ENCODE measurements around the gene RAB11FIP4.
"Not testable (repeated sequence)": the region's sequence is repeated elsewhere in the genome, so short reads cannot be mapped to it uniquely, and the experiment has no call there.

RAB11FIP4 gene

GRCh38 chr17:31442276-31442675 is 50.8 kb downstream of the RAB11FIP4 start:
- Histone ChIP-seq H3K9me3 (ENCODE audit: control insufficient read depth, low read length) (no peaks in the 10 kb centered on the region), H3K4me3 (ENCODE audit: insufficient read depth, low read depth, low read length, poor library complexity, severe bottlenecking) (no peak overlapping the region), H3K4me1 (ENCODE audit: control insufficient read depth, insufficient read depth, low read length, poor library complexity, severe bottlenecking) (no peaks in the 10 kb centered on the region), H3K27me3 (replicated peaks; ENCODE audit: control insufficient read depth, insufficient read depth, low read length, poor library complexity, severe bottlenecking) (no peaks in the 10 kb centered on the region), H3K27ac (ENCODE audit: insufficient read depth, low read length, poor library complexity, severe bottlenecking) (no peak overlapping the region), H3K36me3 (ENCODE audit: control insufficient read depth, insufficient read depth, low read length) (no peaks in the 10 kb centered on the region)
- DNase-seq = no peak

- not testable (repeated sequence) for H3K27ac ChIP-seq (ENCODE audit: insufficient read depth, low read length, poor library complexity, severe bottlenecking); H3K36me3 ChIP-seq (ENCODE audit: control insufficient read depth, insufficient read depth, low read length); H3K27me3 ChIP-seq (replicated peaks; ENCODE audit: control insufficient read depth, insufficient read depth, low read length, poor library complexity, severe bottlenecking); DNase-seq; H3K4me3 ChIP-seq (ENCODE audit: insufficient read depth, low read depth, low read length, poor library complexity, severe bottlenecking); H3K4me1 ChIP-seq (ENCODE audit: control insufficient read depth, insufficient read depth, low read length, poor library complexity, severe bottlenecking); H3K9me3 ChIP-seq (ENCODE audit: control insufficient read depth, low read length)
These were observed 51.4 kb downstream of the RAB11FIP4 start for GRCh38 chr17:31442856-31443255.

DNA sequence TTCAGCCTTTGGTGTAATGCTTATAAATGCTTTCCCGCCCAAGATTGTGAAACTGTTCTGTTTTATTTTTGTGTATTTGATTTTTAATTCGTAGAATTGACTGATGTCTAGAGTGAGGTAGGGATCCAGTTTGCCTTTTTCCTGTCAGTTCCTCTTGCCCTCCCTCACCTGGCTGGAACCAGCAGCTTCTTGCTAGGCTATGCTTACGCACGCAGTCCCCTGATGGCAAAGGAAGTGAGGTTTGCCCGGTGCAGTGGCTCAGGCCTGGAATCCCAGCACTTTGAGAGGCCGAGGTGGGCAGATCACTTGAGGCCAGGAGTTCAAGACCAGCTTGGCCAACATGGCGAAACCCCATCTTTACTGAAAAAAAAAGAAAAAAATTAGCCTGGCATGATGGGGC is 51.9 kb downstream of the RAB11FIP4 start:
- Histone ChIP-seq H3K36me3 (ENCODE audit: control insufficient read depth, insufficient read depth, low read length) (no peaks in the 10 kb centered on the region), H3K9me3 (ENCODE audit: control insufficient read depth, low read length) (no peaks in the 10 kb centered on the region), H3K27ac (ENCODE audit: insufficient read depth, low read length, poor library complexity, severe bottlenecking) (no peak overlapping the region), H3K4me3 (ENCODE audit: insufficient read depth, low read depth, low read length, poor library complexity, severe bottlenecking) (no peak overlapping the region), H3K4me1 (ENCODE audit: control insufficient read depth, insufficient read depth, low read length, poor library complexity, severe bottlenecking) (no peaks in the 10 kb centered on the region), H3K27me3 (replicated peaks; ENCODE audit: control insufficient read depth, insufficient read depth, low read length, poor library complexity, severe bottlenecking) (no peaks in the 10 kb centered on the region)
- no peak for DNase-seq

DNA sequence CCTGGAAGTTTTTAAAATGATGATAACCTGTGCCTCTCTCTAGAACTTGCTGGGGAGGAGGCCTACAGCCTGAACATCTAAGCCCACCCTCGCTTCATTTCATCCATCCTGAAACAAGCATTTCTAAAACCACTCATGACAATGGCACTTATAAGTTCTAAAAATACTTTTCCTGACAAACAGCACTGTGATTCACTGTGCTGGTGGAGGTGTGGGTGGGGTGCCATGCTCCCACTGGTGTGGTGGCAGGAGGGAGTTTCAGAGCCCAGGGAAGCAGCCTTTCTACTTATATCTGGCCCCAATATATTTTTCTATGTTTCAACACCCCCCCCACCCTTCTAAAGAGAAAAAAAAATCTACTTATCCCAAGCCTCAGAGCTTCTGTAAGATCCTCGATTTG is 52.6 kb downstream of the RAB11FIP4 start:
- no peak overlapping the region for H3K27ac ChIP-seq (ENCODE audit: insufficient read depth, low read length, poor library complexity, severe bottlenecking)
- no peaks in the 10 kb centered on the region for H3K9me3 ChIP-seq (ENCODE audit: control insufficient read depth, low read length)
- H3K4me3 ChIP-seq (ENCODE audit: insufficient read depth, low read depth, low read length, poor library complexity, severe bottlenecking) = no peak overlapping the region
- no peaks in the 10 kb centered on the region for H3K27me3 ChIP-seq (replicated peaks; ENCODE audit: control insufficient read depth, insufficient read depth, low read length, poor library complexity, severe bottlenecking)
- no peaks in the 10 kb centered on the region for H3K4me1 ChIP-seq (ENCODE audit: control insufficient read depth, insufficient read depth, low read length, poor library complexity, severe bottlenecking)
- H3K36me3 ChIP-seq (ENCODE audit: control insufficient read depth, insufficient read depth, low read length) = no peaks in the 10 kb centered on the region
- no peak for DNase-seq

DNA sequence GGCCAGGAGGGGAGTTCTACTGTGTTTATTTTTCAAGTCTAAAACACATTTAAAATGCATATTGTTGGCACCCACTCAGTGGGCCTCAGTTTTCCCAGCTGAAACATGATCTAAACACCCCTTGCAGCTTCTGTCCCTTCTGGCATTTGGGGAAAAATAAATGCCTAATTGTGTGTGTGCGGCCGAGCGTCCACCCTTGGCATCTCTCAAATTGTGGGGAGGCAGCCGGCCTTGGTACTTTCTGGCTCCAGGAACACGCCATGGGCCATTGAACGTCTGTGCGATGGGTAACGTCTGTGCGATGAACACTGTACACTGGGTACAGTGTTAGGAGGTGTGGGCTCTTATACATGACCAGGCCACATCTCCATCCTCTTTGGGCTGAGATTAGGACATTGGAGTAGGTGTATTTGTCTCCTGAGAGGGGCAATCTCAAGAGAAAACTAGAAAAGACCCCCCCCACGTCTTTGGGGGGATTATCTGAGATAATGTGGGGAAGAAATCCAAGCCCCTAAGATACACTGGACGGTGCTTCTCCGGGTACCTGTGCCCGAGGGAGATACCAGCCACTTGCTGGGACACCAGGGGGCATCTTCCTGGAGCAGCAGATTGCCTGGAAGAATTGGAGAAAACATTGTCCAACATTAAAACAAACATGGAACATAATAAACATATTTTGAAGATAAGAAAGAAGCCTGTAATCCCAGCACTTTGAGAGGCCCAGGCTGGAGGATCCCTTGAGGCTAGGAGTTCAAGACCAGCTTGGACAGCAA is 54.9 kb downstream of the RAB11FIP4 start:
- H3K4me3 ChIP-seq (ENCODE audit: insufficient read depth, low read depth, low read length, poor library complexity, severe bottlenecking) = no peak overlapping the region
- no peaks in the 10 kb centered on the region for H3K9me3 ChIP-seq (ENCODE audit: control insufficient read depth, low read length)
- H3K27ac ChIP-seq (ENCODE audit: insufficient read depth, low read length, poor library complexity, severe bottlenecking) = no peak overlapping the region
- H3K27me3 ChIP-seq (replicated peaks; ENCODE audit: control insufficient read depth, insufficient read depth, low read length, poor library complexity, severe bottlenecking) = no peaks in the 10 kb centered on the region
- no peak for DNase-seq
- H3K36me3 ChIP-seq (ENCODE audit: control insufficient read depth, insufficient read depth, low read length) = no peaks in the 10 kb centered on the region
- no peaks in the 10 kb centered on the region for H3K4me1 ChIP-seq (ENCODE audit: control insufficient read depth, insufficient read depth, low read length, poor library complexity, severe bottlenecking)

- H3K9me3 ChIP-seq (ENCODE audit: control insufficient read depth, low read length) = no peaks in the 10 kb centered on the region
- DNase-seq = no peak
These were observed 57.1 kb downstream of the RAB11FIP4 start for GRCh38 chr17:31448467-31449077.

DNA sequence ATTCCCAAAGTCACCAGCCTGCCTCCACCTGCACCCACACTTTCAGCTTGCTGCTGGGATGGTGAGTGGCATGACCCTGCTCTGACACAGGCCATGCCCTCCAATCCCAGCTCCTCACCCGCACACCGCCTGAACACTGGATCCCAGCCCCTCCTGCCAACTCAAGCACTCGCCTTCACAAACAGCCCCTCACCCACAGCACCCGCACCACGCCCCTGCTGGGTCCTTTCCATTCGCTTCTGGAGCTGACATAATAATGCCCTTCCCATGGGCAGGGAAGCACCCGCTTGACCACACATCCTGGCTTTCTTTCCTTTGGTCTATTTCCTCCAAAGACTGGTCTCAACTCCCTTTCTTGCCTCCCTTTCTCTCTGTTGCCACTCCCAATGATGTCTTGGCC is 57.6 kb downstream of the RAB11FIP4 start:
- Histone ChIP-seq H3K4me1 (ENCODE audit: control insufficient read depth, insufficient read depth, low read length, poor library complexity, severe bottlenecking) (no peaks in the 10 kb centered on the region), H3K9me3 (ENCODE audit: control insufficient read depth, low read length) (no peaks in the 10 kb centered on the region), H3K27ac (ENCODE audit: insufficient read depth, low read length, poor library complexity, severe bottlenecking) (no peak overlapping the region), H3K4me3 (ENCODE audit: insufficient read depth, low read depth, low read length, poor library complexity, severe bottlenecking) (no peak overlapping the region), H3K36me3 (ENCODE audit: control insufficient read depth, insufficient read depth, low read length) (no peaks in the 10 kb centered on the region), H3K27me3 (replicated peaks; ENCODE audit: control insufficient read depth, insufficient read depth, low read length, poor library complexity, severe bottlenecking) (no peaks in the 10 kb centered on the region)
- no peak for DNase-seq

More at GRCh38 chr17:31448467-31449077, 57.1 kb downstream of the RAB11FIP4 start:
- Histone ChIP-seq H3K36me3 (ENCODE audit: control insufficient read depth, insufficient read depth, low read length) (no peaks in the 10 kb centered on the region), H3K4me3 (ENCODE audit: insufficient read depth, low read depth, low read length, poor library complexity, severe bottlenecking) (no peak overlapping the region), H3K27me3 (replicated peaks; ENCODE audit: control insufficient read depth, insufficient read depth, low read length, poor library complexity, severe bottlenecking) (no peaks in the 10 kb centered on the region), H3K4me1 (ENCODE audit: control insufficient read depth, insufficient read depth, low read length, poor library complexity, severe bottlenecking) (no peaks in the 10 kb centered on the region), H3K27ac (ENCODE audit: insufficient read depth, low read length, poor library complexity, severe bottlenecking) (no peak overlapping the region)

DNA sequence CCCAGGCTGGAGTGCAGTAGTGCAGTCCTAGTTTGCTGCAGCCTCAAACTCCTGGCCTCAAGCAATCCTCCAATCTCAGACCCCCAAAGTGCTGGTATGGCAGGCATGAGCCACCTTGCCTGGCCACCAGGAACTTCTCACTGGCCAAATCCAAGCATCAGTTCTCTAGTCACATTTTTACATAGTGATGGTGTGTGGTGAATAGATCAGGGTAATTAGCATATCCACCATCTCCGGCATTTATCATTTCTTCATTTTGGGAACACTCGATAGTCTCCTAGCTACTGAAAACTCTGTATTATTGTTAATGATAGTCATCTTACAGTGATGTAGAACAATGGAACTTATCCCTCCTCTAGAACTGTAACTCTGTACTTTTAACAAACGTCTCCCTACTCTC is 58.3 kb downstream of the RAB11FIP4 start:
- Histone ChIP-seq H3K36me3 (ENCODE audit: control insufficient read depth, insufficient read depth, low read length) (no peaks in the 10 kb centered on the region), H3K4me1 (ENCODE audit: control insufficient read depth, insufficient read depth, low read length, poor library complexity, severe bottlenecking) (no peaks in the 10 kb centered on the region), H3K27me3 (replicated peaks; ENCODE audit: control insufficient read depth, insufficient read depth, low read length, poor library complexity, severe bottlenecking) (no peaks in the 10 kb centered on the region), H3K27ac (ENCODE audit: insufficient read depth, low read length, poor library complexity, severe bottlenecking) (no peak overlapping the region), H3K9me3 (ENCODE audit: control insufficient read depth, low read length) (no peaks in the 10 kb centered on the region), H3K4me3 (ENCODE audit: insufficient read depth, low read depth, low read length, poor library complexity, severe bottlenecking) (no peak overlapping the region)
- DNase-seq = no peak

DNA sequence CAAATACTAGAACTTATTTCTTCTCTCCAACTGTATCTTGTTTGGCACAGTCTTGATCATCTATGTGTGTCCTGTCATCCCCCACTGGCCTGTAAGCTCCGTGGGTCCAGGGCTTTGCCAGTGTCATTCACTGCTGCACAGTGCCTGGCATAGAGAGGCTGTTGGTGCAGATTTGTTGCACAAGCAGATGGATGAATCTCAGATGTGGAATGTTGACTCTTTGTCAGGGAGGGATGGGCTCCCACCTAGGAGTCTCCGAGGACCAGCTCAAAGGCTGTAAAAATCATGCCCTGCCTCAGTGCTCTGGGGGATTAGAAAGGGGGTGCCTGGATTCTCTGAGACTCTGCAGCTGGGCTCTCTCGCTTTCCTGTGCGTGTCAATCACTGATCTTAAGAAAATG is 60.6 kb downstream of the RAB11FIP4 start:
- Histone ChIP-seq H3K4me3 (ENCODE audit: insufficient read depth, low read depth, low read length, poor library complexity, severe bottlenecking) (no peak overlapping the region), H3K27me3 (replicated peaks; ENCODE audit: control insufficient read depth, insufficient read depth, low read length, poor library complexity, severe bottlenecking) (no peaks in the 10 kb centered on the region), H3K4me1 (ENCODE audit: control insufficient read depth, insufficient read depth, low read length, poor library complexity, severe bottlenecking) (no peaks in the 10 kb centered on the region), H3K27ac (ENCODE audit: insufficient read depth, low read length, poor library complexity, severe bottlenecking) (no peak overlapping the region), H3K36me3 (ENCODE audit: control insufficient read depth, insufficient read depth, low read length) (no peaks in the 10 kb centered on the region), H3K9me3 (ENCODE audit: control insufficient read depth, low read length) (no peaks in the 10 kb centered on the region)
- no peak for DNase-seq

DNA sequence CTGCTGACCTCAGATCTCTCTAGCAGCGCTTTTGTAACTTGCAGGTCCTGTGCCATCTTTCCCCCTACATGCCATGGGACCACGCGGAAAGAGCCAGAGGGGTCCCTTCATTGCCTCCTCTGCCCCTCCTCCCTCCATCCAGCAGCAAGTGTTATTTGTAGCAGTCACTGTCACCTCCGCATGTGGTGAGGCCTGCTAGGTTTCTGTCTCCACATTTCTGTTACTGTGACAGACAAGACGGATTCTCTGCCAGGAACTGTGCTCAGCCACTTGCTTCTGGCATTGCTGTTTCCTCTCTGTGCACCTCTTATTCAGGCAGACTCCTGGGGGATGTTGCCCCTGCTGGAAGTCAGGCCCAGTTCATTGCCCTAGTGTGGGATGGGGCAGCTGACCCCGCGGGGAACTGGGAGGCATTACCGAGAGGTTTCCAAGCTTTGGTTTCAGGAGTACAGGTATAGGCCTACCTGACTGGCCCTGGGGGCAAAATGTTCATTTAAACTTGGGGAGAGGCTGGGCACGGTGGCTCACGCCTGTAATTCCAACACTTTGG is 61.2 kb downstream of the RAB11FIP4 start:
- DNase-seq = no peak
- Histone ChIP-seq H3K4me1 (ENCODE audit: control insufficient read depth, insufficient read depth, low read length, poor library complexity, severe bottlenecking) (no peaks in the 10 kb centered on the region), H3K27me3 (replicated peaks; ENCODE audit: control insufficient read depth, insufficient read depth, low read length, poor library complexity, severe bottlenecking) (no peaks in the 10 kb centered on the region), H3K27ac (ENCODE audit: insufficient read depth, low read length, poor library complexity, severe bottlenecking) (no peak overlapping the region), H3K9me3 (ENCODE audit: control insufficient read depth, low read length) (no peaks in the 10 kb centered on the region), H3K36me3 (ENCODE audit: control insufficient read depth, insufficient read depth, low read length) (no peaks in the 10 kb centered on the region), H3K4me3 (ENCODE audit: insufficient read depth, low read depth, low read length, poor library complexity, severe bottlenecking) (no peak overlapping the region)

All from effector memory CD4-positive, alpha-beta T cell (primary cell).